PFSK-1 (cell line): ENCODE measurements around the gene AIG1.

Experiments
- FOXP2 ChIP-seq: optimal IDR thresholded peaks from 2 replicates; pipeline ENCODE3; 2011; ENCODE audit warnings: borderline replicate concordance, control low read depth, inconsistent platforms; ENCODE audit not compliant: insufficient read depth; ENCODE audit errors: extremely low read length, extremely low read depth
- POLR2AphosphoS5 ChIP-seq: IDR thresholded peaks from 2 replicates; pipeline ENCODE4 v1.6.1; 2012; ENCODE audit warnings: low read depth, mild to moderate bottlenecking, control low read depth, low read length, moderate library complexity
- REST ChIP-seq, 2 experiments: IDR thresholded peaks; 2 replicates each; pipeline versions ENCODE4 v1.6.1 to v1.8.0; 2011 to 2012; ENCODE audit warnings: low read depth in 2 of 2, low read length in 2 of 2, control low read depth in 1 of 2, inconsistent platforms in 1 of 2, mild to moderate bottlenecking in 1 of 2, moderate library complexity in 1 of 2; ENCODE audit not compliant: insufficient read depth in 1 of 2
- SIN3A ChIP-seq: IDR thresholded peaks from 2 replicates; pipeline ENCODE4 v1.6.1; 2012; ENCODE audit warnings: mild to moderate bottlenecking, low read length, moderate library complexity, borderline replicate concordance; ENCODE audit not compliant: insufficient read depth
- TAF1 ChIP-seq: IDR thresholded peaks from 2 replicates; pipeline ENCODE4 v1.6.1; 2012; ENCODE audit warnings: low read length, control low read depth, borderline replicate concordance; ENCODE audit not compliant: insufficient read depth

The AIG1 gene

GRCh38 chr6:143196525-143197225, 136.0 kb downstream of the AIG1 start:
- TF ChIP-seq SIN3A = no peak
- no peak for TF ChIP-seq POLR2AphosphoS5
- TF ChIP-seq TAF1 = no peak
- no peak for TF ChIP-seq REST (IDR thresholded peaks at IDR 0.05; ENCODE audit: insufficient read depth in 1 of 2, low read depth in 2 of 2, low read length in 2 of 2)

GRCh38 chr6:143197377-143197776, 136.7 kb downstream of the AIG1 start:
- TF ChIP-seq REST (IDR thresholded peaks at IDR 0.05; ENCODE audit: insufficient read depth in 1 of 2, low read depth in 2 of 2, low read length in 2 of 2) = no peak
- no peak for TF ChIP-seq POLR2AphosphoS5
- TF ChIP-seq FOXP2 = no peak
- no peak for TF ChIP-seq SIN3A
- TF ChIP-seq TAF1 = no peak

GRCh38 chr6:143198312-143198711, 137.6 kb downstream of the AIG1 start:
- TF ChIP-seq SIN3A (no peak), FOXP2 (no peak), TAF1 (no peak), POLR2AphosphoS5 (no peak), REST (IDR thresholded peaks at IDR 0.05; ENCODE audit: insufficient read depth in 1 of 2, low read depth in 2 of 2, low read length in 2 of 2) (no peak)

DNA sequence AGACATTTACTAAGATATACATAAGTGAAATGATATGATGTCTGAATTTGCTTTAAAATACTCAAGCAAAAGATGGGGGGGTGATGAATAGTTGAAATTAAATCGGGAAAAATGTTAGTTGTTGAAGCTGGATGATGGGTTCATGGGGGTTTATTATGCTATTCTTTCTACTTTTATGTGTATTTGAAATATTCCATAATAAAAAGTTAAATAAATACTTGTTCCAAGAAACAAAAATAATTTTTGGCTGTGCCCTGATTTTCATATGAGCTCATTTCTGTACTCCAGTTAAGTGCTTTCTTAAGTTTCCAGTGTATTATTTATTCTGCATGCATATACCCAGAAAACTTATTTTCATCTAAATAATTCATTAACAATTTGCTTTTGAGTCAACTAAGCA, 138.6 kb downstream of the AIG1 start:
- TF ChIP-seq POLR2AphosphoS5 = no peak
- no peak for TF ChIP-seq SIN3A
- no peak for TF ChIP-seq FOXP2
- TF ChIP-seq TAF1 = no peak
- no peak for TF ChIP-seq REST (IDR thresholded peaks at IDR 0.05; ENCODE audit: insufficient read depth in 1 of 2, low read depth in 2 of 2, low read length in 2 of 2)

DNA sequence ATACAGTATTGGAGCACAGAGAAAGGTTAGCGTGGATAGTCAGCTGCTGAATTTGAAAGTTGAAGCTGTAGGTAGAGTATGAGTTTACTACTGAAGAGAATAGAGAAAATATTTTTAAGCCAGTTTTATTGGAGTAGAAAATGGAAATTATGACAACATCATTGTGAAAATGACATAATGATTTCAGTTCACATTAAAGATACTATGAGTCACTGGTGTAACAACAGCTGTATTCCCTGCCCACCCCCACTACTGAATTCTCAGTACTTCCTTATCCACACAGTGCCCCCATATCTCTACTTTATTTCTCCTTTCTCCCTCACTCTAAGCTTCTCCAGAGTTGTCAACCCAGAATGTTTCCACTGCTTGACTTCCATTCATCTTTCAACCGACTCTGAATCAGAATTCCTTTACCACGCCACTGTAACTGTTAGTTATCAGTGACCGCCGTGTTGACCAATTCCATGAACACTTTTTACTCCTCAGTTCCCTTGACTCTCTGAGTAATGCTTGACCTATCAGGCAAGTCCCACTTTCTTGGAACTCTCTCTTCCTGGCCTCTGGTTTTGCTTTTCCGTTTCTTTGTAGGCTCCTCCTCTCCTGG, 139.6 kb downstream of the AIG1 start:
- no peak for TF ChIP-seq POLR2AphosphoS5
